OCI-M2 (cell line): ENCODE measurements around the gene PPID.
"Not testable (repeated sequence)": the region's sequence is repeated elsewhere in the genome, so short reads cannot be mapped to it uniquely, and the experiment has no call there.

Experiments
- DNase-seq: peaks from one replicate; lab custom pipeline; 2025; ENCODE audit not compliant: unreplicated experiment; lab: John Stamatoyannopoulos, UW

Gene PPID

GRCh38 chr4:158669310-158669709, 53.9 kb downstream of the PPID start:
- no peak for DNase-seq

DNA sequence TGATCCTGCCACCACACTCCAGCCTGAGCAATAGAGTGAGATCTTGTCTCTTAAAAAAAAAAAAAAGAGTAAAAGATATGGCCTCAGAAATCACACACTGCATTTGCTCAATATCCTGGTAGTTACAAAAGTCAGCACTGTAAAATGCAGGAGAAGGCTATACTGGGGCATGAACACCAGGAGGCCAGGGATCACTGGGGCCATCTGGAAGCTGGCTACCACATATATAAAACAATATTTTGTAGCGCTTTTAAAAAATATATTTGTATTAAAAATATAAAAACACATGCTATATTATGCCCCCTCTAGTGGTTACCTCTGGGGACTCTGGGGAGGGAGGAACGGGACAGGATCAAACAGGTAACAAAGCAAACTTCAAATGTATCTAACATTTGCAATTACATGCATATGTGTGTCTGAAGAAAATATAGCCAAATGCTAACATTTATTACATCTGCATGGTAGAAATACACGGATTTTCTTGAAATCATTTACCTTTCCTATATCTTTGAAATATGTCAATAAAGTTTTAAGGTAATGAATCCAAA, 55.5 kb downstream of the PPID start:
- DNase-seq, result no peak

GRCh38 chr4:158666892-158667291, 56.3 kb downstream of the PPID start:
- no peak for DNase-seq

DNA sequence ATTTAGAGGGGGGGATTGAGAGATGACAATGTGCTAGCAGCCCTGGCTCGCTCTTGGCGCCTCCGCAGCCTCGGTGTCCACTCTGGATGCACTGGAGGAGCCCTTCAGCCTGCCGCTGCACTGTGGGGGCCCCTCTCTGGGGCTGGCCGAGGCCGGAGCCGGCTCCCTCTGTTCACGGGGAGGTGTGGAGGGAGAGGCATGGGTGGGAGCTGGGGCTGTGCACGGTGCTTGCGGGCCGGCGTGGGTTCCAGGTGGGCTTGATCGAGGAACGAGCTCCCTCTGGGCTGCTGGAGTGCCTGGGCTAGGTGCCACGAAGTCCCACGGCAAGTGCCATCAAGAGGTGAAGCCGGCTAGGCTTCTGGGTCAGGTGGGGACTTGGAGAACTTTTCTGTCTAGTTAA, 58.4 kb downstream of the PPID start:
- DNase-seq, result no peak

DNA sequence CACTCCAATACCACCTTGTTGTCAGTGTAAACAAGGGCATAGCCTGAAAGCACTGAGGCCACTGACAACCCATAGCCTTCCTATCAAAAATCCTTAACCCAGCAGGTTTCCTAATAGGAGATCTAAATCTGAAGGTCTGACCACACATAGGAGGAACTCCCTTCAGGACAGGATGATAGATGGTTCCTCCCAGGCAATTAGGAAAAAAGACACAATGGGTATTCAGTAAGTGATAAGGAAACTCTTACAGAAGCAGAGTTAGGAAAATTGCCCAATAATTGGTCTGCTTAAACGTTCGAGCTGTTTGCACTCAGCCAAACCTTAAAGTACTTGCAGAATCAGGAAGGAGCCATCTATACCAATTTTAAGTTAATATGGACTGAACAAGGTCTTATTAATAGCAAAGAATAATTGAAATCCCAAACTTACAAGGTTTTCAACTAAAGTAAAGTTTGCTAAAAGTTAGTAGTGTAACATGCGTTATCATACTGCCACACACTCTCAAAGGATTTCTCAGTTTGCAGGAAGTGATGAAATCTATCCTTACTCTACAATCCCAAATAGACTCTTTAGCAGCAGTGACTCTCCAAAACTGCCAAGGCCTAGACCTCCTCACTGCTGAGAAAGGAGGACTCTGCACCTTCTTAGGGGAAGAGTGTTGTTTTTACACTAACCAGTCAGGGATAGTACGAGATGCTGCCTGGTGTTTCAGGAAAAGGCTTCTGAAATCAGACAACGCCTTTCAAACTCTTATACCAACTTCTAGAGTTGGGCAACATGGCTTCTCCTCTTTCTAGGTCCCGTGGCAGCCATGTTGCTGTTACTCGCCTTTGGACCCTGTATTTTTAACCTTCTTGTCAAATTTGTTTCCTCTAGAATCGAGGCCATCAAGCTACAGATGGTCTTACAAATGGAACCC, 59.2 kb downstream of the PPID start:
- DNase-seq, result peak; percentile 54

DNA sequence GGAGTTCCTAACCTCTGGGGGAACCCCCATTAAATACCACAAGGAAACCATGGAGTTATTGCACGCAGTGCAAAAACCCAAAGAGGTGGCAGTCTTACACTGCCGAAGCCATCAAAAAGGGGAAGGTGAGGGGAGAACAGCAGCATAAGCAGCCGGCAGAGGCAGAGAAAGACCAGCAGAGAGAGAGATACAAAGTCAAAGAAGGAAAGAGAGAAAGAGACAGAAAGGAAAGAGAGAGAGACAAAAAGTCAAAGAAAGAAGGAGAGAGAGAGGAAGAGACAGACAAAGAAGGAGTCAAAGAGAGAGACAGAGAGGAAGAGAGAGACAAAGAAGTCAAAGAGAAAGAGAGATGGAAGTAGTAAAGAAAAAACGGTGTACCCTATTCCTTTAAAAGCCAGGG, 59.9 kb downstream of the PPID start:
- not testable (repeated sequence) for DNase-seq
